ENCODE results near the gene ANKRD52.
A peak's percentile ranks its signal among the peaks of the same experiment; 100 is the strongest.

ANKRD52 gene

DNA sequence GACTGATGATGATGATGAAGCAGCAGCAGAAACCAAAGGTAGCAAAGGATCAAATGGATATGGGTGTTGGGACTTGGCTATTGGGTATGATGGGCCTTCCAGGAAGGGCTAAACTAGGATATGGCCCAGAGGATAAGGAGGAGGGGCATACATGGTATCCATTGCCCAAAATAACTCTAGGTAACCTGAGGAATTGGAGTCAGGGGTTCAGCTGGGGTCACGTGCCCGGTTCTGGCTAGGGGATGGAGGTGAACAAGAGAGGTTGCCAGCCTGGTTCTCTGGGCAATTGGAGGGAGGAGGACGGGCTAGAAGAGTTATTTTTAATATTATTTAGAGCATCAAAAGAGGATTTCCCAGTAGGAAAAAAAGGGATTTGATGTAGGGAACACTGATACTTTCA is 2.7 kb upstream of the ANKRD52 start:
- no peak overlapping the region for H3K4me3 ChIP-seq (ENCODE audit: low read length)
- no peak for TF ChIP-seq ZNF274 (IDR thresholded peaks at IDR 0.05; ENCODE audit: low read depth, low read length)

DNA sequence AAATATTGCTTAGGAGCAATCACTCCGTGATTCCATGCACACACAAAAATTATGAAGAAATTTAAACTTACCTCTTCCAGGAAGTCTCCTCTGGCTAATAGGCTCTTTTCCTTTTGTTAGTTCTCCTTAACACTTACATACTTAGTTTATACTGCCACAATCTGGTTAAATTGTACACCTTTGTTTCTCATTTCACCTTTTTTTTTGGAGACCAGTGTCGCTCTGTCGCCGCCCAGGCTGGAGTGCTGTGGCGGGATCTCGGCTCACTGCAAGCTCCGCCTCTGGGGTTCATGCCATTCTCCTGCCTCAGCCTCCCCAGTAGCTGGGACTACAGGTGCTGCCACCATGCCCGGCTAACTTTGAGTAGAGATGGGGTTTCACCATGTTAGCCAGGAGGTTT is 2.2 kb upstream of the ANKRD52 start:
- no peak for TF ChIP-seq ZNF274 (IDR thresholded peaks at IDR 0.05; ENCODE audit: low read depth, low read length)

DNA sequence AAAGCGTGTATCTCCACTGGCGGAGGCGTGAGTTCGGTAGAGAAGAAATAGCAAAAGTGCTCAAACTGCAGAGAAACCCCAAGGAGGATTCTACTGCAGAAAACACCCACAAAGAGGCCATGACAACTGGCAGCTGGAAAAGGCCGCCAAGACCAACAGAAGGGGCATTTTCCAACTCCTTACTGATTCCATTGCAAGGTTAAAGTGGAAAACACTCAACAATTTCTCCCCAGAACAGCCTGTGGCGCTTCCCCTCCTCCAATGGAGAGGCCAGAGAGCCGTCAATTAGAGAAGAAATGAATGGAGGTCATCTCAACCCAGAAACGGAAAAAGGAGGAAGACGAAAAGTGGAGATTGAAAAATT is 618 bp upstream of the ANKRD52 start:
- TF ChIP-seq ZNF274 (IDR thresholded peaks at IDR 0.05; ENCODE audit: low read depth, low read length): no peak
- peak overlapping the region; percentile 92; the same call in 1 of the 2 replicates for H3K4me3 ChIP-seq (ENCODE audit: low read length)

More for the DNA sequence above, 2.2 kb upstream of the ANKRD52 start:
- no peak overlapping the region for H3K4me3 ChIP-seq (ENCODE audit: low read length)

DNA sequence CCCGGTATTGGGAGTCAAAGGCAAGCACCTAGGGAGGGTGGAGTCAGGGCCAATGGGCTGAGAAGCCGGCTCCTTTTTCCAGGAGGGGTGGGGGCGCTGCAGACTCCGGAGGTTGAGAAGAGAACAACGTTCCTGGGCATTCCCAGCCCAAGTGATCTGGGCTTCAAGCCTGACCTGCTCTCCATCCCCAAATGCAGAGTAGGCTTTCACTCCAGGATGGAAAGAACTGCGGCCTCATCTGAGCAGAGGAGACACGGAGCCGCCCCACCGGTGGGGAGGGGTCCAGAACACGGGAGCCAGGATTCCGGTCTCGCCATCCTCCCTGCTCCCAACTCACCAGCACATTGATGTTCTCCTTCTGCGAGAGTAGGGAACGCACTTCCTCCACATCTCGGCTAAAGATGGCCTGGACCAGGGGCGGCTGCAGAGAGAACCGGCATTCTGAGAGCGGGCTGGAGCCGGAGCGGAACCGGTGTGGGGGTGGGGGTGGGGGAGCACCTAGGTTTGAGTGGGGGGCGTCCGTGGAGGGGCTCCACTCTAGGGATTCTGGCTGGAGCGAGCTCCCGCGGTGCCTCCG is 605 bp downstream of the ANKRD52 start:
- peak overlapping the region; percentile 92 for H3K4me3 ChIP-seq (ENCODE audit: low read length)
- no peak for TF ChIP-seq ZNF274 (IDR thresholded peaks at IDR 0.05; ENCODE audit: low read depth, low read length)

DNA sequence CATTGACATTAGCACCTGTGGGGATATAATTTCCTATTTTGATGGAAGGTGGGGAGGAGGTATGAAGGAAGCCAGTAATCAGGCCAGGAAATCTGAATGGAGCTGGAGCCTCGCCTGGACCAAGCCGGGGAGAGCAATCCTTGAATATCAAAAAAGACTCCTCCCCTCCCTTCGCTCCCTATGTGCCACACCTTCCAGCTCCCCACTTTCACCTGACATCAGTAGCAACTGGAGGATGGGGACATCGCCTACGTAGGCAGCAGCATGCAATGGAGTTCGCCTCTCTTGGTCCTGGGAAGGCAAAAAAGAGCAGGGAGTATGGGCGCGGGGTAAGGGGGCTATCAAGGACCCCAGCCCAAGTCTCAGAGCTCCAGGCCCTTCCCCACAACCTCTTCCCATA is 1.1 kb downstream of the ANKRD52 start:
- peak overlapping the region; percentile 92; the same call in 1 of the 2 replicates for H3K4me3 ChIP-seq (ENCODE audit: low read length)
- TF ChIP-seq ZNF274 (IDR thresholded peaks at IDR 0.05; ENCODE audit: low read depth, low read length): no peak

DNA sequence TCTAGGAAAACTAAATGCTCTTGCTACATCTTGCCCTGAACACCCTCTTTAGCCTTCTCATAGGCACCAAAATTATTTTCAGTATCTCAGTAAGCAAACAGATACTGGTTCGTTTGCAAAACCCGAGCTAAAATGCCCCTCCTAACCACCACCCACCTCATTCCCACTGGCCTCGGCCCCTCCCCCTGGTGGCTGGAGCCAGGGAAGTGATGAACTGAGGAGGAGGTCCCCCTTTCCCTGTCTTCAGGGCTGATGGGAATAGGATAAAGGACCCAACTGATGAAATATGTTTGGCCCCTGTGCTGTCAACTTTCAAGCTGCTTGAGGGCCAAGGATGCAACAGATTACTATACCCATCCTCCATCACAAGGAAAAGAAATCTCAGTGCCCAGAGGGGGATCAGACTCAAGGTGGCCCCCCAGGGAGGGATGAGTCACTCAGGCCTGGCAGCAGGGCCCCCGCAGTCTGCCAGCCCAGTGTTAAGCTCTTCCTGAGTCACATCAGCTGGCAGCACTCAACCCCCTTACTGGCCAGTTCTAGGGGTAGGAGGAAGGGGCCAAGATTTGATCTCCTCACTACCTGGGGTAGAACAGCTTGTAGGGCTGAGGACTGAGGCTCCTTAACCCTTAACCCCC is 1.7 kb downstream of the ANKRD52 start:
- no peak for TF ChIP-seq ZNF274 (IDR thresholded peaks at IDR 0.05; ENCODE audit: low read depth, low read length)
- no peak overlapping the region for H3K4me3 ChIP-seq (ENCODE audit: low read length)

DNA sequence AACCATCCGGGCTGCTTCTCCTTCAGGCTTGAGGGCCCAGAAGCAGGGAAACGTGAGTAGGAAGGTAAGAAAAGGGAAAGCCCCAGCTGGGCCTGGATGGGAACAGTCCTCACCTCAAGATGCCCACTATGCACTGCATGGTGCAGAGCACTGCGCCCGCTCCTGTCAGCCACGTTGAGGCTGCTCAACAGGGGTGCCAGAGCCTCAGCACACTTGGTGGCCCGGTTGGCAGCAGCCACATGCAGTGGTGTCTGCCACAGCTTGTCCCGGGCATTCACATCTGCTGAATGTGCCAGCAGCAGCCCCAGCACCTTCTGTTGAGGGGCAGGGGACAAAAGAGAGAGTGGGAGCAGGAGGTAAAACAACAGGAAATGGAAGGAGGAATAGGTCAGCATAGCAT is 2.5 kb downstream of the ANKRD52 start:
- H3K4me3 ChIP-seq (ENCODE audit: low read length): no peak overlapping the region
- TF ChIP-seq ZNF274 (IDR thresholded peaks at IDR 0.05; ENCODE audit: low read depth, low read length): no peak

DNA sequence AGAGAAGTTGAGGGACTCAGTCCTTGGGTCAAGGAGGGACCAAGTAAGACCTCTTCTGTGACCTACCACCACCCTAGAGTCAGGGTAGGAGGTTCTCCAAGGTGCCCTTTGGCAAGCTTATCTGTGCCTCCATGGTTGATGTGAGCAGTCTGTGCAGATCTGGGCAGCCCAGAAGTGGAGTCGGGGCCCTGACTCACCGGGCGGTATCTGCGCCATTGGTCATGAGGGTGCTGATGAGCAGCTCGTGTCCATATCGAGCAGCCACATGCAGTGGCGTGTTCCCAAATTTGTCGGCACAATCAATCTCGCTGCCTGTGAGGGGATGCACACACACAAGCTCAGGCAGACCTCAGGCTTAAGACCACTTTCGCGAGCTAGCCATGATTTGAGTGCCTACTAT is 5.1 kb downstream of the ANKRD52 start:
- no peak overlapping the region for H3K4me3 ChIP-seq (ENCODE audit: low read length)
- no peak for TF ChIP-seq ZNF274 (IDR thresholded peaks at IDR 0.05; ENCODE audit: low read depth, low read length)

DNA sequence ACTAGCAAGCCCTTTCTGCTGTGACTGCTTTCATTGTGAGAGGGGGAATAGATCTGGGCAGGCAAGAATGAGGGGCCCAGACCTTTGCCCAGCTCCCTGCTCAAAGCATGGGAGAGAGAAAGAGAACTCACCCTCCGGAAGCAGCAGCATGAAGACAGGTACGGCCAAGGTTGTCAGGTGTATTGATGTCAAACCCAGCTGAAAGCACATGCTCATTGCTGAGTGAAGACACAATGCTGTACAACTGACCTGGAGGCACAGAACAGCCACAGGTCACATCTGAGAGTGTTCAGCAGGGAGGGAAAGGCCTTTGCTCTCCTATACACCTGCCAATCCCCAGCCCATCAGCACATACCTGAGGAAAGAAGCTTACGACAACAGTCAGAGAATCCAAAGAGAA is 5.5 kb downstream of the ANKRD52 start:
- TF ChIP-seq ZNF274 (IDR thresholded peaks at IDR 0.05; ENCODE audit: low read depth, low read length): no peak
- no peak overlapping the region for H3K4me3 ChIP-seq (ENCODE audit: low read length)

DNA sequence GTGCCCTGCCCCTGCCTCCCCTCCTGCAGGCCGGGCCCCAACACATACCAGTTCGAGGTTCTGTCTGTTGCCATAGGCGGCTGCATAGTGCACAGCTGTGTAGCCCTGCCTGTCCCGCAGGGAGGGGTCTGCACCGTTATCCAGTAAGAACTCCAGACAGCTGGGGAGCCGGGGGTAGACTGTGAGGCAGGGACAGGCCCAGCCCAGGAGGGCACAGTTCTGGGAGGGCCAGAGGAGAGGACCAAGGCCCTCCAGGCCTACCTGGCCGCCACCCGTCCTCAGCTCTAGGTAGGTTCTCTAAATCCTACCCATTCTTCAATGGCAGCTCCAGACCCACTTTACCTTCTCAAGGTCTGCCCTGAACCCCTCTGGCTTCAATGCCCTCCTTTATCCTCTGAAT is 9.5 kb downstream of the ANKRD52 start:
- H3K4me3 ChIP-seq (ENCODE audit: low read length): no peak overlapping the region
- no peak for TF ChIP-seq ZNF274 (IDR thresholded peaks at IDR 0.05; ENCODE audit: low read depth, low read length)

DNA sequence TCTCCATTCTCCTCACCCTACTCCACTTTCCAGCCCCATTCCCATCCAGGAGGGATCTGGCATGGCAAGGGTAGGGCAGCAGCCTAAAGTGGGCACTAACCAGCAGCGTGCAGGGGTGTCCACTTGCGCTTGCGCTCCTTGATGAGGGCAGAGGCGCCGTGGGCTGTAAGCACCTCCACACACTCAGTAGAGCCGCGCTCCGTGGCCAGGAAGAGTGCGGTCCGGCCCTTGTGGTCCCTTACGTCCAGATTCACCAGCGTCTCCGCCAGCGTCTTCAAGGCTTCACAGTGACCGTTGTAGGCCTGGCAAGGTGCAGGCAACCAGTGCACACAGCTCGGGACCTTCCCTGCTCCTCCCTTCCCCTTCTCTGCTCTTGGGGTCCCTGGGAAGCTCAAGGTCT is 10.3 kb downstream of the ANKRD52 start:
- H3K4me3 ChIP-seq (ENCODE audit: low read length): no peak overlapping the region
- no peak for TF ChIP-seq ZNF274 (IDR thresholded peaks at IDR 0.05; ENCODE audit: low read depth, low read length)

DNA sequence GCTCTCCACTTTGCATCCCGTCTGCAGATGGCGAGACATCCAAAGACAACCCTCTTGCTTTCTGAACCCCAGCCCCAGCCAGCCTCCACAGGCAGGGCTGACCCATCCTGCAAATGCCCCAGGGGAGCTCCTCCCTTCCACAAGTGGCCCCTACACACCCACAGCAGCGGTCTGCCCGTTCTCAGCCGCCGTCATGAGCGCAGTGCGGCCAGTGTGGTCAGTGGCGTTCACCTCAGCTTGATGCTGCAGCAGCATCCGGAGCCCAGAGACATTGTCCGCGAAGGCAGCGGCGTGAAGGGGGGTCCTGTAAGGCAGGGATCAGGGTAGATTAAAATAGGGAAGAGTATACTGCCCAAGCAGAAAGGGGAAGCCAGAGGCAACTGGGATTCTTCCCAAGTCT is 13.7 kb downstream of the ANKRD52 start:
- no peak overlapping the region for H3K4me3 ChIP-seq (ENCODE audit: low read length)
- TF ChIP-seq ZNF274 (IDR thresholded peaks at IDR 0.05; ENCODE audit: low read depth, low read length): no peak

DNA sequence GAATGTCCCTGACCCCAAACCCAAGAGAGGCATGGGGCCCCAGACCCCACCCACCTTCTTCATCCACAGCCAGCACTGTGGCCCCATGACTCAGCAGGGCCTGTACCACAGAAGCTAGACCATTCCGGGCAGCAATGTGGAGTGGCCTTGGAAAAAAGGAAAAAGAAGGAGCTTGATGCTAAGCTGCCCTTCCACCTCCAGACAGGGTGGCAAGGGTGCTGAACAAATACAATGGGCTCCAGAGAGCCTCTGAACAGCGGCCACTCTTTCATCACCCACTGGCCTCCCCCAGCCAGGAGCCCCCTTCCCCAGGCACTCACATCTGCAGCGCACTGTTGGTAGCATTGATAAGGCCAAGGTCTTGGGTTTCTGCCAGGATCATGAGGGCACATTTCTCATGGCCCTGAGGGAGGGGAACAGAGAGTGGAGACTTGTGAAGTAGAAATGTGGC is 14.4 kb downstream of the ANKRD52 start:
- no peak for TF ChIP-seq ZNF274 (IDR thresholded peaks at IDR 0.05; ENCODE audit: low read depth, low read length)

DNA sequence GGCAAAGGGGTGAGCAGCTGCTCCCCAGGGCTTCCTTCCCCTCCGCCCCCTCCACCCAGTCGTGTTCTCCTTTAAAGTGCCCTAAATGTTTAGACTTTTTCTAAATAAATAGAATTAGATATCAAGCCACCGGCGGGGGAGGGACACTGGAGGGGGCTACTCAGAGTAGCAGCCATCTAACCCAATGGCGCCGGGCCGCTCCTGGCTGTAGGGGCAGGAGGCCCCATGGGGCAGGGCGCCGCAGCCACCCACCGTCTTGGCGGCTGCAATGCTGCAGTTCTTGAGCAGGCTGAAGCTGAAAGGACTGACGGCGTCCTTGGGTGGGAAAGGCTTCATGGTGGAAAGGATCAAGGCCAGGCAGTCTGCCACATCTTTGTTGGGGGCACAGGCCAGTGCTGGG is 15.2 kb downstream of the ANKRD52 start:
- no peak overlapping the region for H3K4me3 ChIP-seq (ENCODE audit: low read length)
- TF ChIP-seq ZNF274 (IDR thresholded peaks at IDR 0.05; ENCODE audit: low read depth, low read length): no peak

More for the DNA sequence above, 14.4 kb downstream of the ANKRD52 start:
- no peak overlapping the region for H3K4me3 ChIP-seq (ENCODE audit: low read length)

DNA sequence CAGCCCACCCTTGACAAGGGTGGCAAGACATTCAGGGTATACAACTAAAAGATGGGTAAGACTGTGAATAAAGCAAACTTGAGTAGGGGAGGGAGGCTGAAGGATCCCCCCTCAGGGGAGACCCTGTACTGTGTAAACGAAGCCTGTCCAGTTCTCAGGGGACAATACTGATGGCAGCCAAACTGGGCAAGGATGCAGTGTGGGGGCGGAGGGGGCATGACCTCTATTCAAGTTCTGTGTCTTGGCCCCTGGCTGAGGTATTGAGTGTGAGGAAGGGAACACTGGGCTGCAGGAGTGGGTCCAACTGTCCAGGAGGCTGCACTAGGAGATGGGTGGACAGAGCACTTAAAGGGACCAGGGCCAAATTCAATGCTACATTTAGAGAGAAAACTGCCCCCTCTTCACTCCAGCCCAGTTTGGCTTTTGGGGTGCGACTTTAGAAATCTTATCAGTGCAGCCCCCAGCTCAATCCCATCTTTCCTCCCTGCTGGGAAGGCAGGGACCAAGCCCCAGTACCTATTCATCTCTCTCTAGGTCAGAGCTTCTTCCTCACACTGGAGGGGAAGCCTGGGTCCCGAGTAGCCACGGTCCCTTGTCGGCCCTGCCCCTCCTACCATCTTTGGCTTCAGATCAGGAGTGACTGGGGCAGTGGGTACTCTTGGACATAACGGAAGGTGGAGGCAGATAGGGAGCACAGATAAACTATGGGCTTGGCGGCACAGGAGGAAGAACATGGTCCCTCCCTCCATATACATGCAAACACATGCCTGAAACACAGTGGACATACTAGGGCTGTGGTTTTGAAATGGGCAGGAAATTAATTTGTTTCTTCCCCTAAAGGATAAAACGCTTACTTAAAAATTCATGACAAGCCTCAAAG is 16.5 kb downstream of the ANKRD52 start:
- TF ChIP-seq ZNF274 (IDR thresholded peaks at IDR 0.05; ENCODE audit: low read depth, low read length): no peak
- H3K4me3 ChIP-seq (ENCODE audit: low read length): no peak overlapping the region
